IPS DF 19.7 (cell line): Measurements from ENCODE around the gene GPC5.

Experiments
- DNase-seq: peaks from one replicate; pipeline ENCODE4 v3.0.0-alpha.2; 2013; ENCODE audit warnings: low read depth, low spot score

The GPC5 gene

DNA sequence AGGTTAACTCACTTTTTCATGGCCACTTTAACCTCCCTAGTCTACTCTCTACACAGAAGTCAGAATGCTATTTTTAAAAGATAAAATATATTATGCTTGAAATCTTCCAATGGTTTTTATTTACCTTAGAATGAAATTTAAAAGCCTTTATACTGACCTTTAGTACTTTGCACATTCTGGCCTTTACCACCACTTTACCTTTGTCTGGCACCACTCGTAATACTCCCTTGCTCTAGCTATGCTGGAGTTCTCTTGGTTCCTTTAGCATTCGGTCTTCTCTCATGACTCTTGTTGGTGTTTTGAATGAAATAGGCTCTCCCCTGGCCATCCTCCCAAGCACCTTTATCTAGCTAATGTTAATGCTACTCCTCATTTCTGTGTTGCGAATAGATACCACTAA, 310.8 kb downstream of the GPC5 start:
- no peak for DNase-seq

GRCh38 chr13:91710733-91711132, 312.3 kb downstream of the GPC5 start:
- DNase-seq: no peak

DNA sequence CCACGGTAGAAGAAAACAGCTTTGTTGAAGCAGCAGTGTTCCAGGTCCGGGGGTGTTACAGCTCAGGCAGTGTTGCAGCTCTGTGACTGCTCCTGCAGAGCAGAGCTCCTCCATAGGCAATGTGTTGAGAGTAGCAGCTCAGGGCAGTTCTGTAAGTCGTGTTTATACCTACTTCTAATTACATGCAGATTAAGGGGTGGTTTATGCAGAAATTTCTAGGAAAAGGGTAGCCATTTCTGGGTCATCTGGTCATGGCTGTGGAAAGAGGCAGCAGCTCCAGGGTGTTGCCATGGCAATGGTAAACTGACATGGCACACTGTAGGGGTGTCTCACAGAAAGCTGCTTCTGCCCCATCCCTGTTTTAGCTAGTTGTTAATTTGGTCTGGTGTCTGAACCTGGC, 316.4 kb downstream of the GPC5 start:
- DNase-seq: no peak

DNA sequence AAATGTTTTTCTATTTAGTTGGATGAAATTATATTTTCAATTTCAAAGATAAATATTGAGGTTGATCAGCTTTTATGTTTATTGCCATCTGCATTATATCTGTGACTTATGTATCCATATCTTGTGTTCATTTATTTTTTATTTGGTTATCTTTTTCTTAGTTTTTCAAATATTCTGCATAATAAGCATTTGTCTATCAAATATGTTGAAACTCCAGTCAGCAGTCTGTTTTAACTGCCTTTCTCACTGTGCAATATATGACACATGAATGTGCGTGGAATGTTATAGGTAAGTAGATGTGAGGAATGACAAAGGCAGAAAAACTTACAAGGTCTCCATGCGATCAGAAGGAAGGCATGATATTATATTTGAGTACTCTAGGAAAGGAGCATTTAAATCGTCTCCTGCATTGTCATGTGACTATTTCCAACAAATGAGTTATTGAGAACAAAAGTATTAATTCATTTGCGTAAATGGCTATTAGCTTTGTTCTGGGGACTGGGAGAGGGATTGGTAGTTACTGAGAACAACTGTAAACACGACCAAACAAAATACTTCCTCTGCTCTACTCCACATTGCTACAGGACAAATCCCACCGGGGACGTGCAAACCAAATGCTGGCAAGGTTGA, 318.1 kb downstream of the GPC5 start:
- DNase-seq: no peak

DNA sequence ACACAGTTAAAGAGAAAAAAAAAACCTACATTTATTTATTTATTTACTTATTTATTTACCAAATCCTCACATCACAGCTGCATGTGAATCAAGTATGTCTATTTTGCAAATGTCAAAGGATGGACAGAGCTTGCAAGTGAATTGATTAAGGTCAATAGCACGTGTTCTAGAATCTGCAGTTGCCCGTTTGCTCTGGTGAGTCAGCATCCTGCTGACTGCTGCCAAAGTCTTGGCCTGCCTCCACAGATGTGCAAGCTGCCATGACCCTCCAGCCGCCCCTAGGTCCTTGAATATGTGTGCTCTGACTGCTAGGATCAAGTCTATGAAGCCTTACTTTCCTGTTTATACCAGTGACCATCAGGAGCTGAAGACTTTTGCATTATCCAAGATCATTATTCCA, 320.6 kb downstream of the GPC5 start:
- no peak for DNase-seq

DNA sequence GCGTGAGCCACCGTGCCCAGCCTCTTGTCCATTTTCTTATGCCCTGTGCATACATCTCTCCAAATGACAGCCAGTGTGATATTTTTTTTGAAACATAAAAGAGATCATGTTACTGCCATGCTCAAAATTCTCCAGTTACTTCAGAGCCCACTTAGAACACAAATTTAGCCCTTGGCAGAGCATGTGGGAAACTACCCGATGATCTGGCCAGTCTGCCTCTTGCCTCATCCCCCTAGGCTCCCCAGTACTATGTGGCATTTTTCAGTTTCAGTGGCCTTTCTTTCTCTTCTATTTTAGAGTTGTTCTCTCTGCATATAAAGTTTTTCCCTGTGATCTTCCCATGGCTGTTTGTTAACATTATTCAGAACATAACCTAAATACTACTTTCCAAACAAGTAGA, 323.0 kb downstream of the GPC5 start:
- DNase-seq: no peak

DNA sequence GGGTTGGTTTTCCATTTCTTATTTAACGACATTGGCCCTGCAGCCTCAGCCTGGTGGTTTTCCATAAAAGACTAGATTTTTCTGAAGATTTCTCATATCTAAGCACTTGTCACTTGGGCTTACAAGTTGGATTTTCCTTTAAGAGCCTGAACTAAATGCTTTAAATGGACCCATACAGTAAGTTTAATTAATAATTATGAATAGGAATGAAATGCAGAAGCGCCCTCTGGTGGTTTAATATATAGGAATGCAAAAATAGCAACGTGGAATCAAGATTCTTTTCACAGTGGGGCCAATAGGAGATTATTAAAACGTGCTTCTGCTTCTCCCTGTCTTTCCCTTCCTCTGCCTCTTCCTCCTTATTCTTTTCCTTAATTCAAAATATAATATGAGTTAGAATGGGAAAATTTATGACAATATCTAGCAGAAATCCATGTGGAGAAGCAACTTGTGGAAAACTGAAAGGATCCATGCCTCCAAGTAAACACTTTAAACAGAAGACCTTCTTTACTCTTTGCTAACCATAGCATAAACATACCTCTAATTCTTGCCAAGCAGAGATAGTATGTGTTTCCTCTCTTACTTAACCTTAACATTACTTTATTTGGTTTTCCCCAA, 324.0 kb downstream of the GPC5 start:
- no peak for DNase-seq

DNA sequence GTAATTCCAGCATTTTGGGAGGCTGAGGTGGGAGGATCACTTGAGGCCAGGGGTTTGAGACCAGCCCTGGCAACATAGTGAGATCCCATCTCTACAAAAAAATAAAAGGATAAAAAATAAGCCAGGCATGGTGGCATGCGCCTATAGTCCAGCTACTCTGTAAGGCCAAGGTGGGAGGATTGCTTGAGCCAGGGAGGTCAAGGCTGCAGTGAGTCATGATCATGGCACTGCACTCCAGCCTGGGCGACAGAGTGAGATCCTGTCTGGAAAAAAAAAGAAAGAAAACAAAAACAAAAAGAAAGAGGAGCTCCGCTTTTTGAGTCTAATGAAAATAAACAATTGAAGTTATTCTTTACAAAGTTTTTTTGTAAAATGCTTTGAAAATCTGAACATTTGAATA, 326.2 kb downstream of the GPC5 start:
- DNase-seq: no peak

DNA sequence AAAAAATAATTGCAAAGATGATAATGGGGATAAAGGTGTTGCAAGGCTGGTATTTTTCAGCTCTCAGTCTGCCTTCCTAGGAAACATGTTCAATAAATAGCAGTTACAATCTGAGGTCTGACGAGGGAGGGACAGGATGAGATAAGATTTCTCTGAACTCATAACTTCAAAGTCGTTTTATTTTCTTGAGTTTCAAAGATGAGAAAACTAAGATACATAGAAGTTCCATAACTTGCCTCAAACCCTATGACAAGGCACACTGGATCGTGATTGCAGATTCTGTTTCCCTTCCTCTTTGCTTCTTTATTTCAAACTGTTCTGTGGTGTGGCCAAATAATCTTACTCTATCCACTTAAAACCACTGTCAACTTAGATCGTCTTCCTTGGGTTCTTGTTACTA, 327.2 kb downstream of the GPC5 start:
- no peak for DNase-seq

GRCh38 chr13:91726671-91727070, 328.2 kb downstream of the GPC5 start:
- no peak for DNase-seq

DNA sequence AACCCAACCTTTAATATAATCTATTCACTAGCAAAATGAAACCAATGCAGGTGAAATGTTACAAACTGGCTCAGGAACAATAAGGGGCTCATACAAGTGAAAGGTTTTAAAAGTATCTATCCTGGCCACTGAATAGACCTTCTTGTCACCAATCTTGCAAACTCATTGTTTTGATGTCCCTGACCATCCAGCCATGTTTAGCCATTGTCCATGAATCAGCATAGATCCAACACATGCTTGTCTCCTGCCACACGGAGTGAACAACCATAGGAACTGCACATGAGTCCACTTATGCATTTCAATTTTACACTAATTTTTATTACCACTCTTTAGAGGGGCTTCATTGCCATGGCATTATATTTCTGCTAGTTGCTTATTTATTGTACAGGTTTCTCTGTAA, 331.4 kb downstream of the GPC5 start:
- no peak for DNase-seq

- no peak for DNase-seq
These were observed 341.3 kb downstream of the GPC5 start for GRCh38 chr13:91739751-91740150.

DNA sequence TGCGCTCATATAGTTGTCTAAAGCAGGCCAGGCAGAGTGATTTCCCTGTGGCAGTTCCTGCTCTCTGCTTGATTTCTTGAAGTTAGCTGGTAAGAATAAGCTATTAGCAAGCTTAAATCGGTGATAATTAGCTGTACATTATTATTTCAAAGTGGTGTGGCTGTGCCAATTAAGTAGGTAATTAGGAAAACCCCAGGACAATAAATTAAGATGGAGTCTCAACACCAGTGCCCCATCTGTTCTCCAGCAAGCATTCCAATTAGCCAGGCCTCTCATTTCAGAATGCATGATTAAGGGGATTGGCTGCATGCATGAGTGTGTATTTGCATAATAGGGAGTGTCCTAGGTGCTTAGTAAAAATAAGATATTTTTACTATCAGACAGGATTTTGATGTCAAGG, 342.3 kb downstream of the GPC5 start:
- DNase-seq: no peak

DNA sequence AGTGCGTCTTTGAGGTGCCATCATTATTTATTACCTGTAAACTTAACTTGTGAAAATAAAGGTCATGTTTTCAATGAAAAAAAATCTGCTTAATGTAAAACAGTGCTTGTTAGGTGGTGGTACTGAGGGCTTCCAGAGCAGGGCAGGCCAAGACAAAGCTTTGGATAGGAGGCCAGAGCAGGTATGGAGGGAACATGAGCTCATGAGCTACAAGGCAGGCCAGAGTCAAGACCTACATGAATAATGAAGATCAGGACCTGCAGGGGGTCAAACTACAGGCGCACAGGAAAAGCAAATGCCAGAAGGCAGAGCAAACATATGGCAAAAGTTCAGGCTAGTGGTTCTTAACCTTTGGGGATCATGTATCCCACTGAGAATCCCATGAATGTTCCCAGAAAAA, 343.5 kb downstream of the GPC5 start:
- no peak for DNase-seq

DNA sequence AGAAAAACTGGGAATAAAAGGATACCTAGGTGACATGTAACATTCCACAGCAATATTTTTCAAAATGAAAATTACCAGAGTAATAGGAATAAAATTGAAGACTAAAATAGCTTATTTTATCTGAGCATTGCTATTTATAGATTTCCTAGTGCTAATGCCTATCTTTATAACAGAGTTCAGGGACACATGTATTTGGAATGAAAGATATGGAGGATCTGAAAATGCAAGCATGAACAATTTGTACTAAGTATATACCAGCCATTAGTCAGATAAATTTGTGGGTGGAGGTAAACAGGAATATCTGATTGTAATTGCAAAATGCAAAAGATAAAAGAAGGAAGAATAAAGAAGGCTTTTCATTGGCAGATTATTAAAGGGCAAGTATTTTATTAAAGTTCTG, 345.9 kb downstream of the GPC5 start:
- no peak for DNase-seq

DNA sequence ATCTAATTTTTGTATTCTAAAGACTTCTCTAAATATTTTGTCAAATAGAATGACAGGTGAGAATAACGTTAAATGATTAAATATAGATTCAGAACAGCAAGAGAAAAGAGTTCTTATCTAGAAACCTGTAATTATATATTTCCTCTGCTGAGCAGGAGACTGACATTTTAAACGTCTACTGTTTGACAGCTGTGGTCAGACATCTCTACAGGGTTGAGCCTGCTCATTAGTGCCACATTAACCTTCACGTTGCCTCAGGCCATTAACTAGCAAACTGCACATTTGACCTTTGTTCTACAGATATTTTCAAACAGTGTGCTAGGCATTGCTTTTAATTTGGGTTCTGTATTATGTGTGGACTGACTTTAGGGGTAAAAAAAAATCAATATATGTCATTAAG, 347.5 kb downstream of the GPC5 start:
- DNase-seq: no peak

DNA sequence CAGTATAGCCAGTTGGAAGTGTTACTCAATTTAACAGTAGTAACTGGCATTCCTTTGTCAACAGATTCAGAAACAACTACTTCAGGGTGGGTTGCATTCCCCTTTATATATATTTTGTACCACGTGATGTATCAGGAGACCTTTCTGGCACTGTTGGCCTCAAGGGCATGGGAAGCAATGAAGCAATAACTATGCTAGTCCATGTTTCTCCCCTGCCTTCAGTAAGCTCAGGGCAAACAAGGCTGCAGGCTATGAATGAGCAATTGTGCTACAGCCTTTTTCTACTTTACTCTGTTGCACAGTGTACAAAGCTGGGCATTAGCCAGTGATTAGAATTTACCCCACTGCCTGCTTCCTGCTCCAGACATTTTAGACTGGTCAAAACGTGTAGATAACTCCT, 348.8 kb downstream of the GPC5 start:
- DNase-seq: no peak

DNA sequence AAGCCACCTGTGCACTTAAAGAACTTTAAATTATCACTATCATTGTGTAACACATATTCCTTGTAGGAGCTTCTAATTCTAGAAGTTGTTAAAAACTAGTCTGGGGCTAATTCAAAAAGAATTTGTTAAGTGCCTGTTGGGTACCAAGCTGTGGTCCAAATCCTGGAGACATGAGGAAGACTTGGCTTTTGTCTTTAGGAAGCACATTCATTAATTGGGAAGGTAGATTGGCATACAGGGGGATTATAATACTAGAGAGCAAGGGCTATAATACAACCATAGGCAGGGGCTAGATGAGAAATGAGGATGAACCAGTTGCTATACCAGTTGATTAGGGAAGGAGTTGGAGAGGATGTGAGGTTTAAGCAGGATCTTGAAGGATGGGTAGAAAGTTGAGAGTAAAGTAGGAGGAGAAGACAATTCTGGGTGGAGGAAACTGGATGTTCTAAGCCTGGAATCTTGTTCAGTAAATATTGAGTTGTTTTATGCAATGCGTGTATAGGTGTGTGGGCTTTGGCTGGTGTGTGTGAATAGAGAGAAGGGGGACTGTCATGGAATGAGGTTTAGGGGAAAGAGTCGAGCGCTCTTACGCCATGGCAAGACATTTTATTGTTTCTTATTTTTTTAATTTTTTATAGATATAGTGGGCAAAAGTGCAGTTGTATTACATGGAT, 350.1 kb downstream of the GPC5 start:
- DNase-seq: no peak

DNA sequence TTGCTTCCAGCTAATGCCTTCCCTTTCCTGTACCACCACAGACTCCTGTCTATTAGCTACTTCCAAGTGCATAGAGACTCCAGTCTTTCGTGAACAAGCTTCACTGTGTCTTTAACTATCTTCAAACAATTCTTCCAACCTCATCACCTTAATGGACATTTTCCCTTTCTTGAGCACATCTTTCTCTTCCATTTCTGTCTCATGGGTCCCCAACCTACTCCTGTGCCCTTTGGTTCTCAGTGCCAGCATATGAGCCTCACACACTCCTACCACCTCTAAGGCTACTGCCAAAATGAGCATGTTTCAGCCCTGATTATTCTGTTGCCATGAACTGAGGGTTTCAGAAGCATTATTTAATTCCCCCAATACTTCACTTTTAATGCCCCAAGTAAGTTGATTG, 360.3 kb downstream of the GPC5 start:
- no peak for DNase-seq

GRCh38 chr13:91762957-91763356, 364.5 kb downstream of the GPC5 start:
- DNase-seq: no peak

GRCh38 chr13:91764527-91764926, 366.1 kb downstream of the GPC5 start:
- DNase-seq: no peak

DNA sequence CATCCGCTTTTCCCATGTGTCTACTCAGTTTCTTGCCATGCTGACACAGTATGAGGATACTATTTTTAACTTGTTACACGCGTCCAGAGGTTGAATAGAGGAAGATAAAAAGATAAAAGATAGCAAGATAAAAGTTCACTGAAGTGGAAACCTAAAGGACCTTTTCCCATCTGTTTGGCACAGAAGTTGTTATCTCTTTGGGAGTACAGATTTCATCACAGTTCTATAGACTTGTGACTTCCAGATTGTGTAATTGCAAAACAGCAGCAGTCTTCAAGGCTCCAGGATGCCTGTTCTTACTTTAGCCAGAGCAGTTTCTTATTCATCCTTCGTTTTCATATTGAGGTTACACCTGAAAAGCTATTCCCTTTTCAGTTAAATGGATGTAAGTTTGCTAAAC, 369.2 kb downstream of the GPC5 start:
- no peak for DNase-seq

- DNase-seq: no peak
These were observed 370.3 kb downstream of the GPC5 start for GRCh38 chr13:91768746-91769145.
